ENCODE data around the gene STXBP2. TPM values are rescaled to one million over a fixed set of nuclear protein-coding genes. Genes with fewer than 3 reads are reported as not detected.

Gene STXBP2
- total RNA-seq, 1 experiment from 2014 or later = 141 TPM

DNA sequence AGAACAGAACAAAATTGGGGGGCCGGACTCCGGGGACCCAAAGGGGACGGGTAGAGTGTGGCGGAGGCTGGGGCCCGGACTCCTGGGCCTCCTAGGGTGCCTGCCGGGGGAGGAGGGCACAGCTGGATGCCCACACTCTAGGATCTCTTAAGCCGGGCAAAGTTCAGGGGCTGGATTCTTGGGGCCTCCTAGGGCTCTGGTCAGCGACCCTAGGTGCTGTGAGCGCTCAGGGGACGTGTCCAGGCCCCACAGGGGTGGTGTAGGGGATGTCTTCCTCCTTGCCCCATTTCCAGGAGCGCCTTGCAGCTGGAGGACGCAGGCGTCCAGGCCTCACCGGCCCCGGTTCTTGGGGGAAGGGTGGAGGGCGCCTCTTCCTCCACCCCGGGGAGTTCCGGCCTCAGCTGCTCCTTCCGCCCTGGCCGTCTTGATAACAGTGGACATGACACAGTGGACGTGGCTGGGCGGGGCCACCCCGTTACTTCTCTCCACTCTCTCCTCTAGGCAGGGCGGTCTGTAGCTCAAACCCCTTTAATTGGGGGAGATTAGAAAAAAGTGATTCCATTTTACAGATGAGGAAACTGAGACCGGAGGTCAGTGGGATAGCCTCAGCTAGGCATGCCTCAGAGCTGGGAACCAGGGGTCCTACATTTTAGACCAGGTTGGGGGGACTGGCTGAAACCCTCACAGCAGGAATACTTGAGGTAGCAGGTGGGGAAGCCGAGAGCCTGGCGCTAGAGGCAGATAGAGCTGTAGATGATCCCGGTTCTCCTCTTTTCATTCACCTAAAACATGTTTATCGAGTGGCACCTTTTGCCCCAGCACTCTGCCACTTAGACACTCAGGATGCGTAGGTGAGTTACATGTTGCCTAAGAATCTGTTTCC lies 705 bp downstream of the STXBP2 start:
- no peaks in the 10 kb centered on the region for H4K20me1 ChIP-seq (ENCODE audit: insufficient read depth)
- TF ChIP-seq ZFX (IDR thresholded peaks at IDR 0.05) (peak; percentile 40; the same call in 1 of the 2 replicates), POLR2AphosphoS5 (IDR thresholded peaks at IDR 0.05; ENCODE audit: low read depth, low read length) (peak; percentile 27; the same call in 1 of the 2 replicates)
- TF ChIP-seq, protein P1, sequence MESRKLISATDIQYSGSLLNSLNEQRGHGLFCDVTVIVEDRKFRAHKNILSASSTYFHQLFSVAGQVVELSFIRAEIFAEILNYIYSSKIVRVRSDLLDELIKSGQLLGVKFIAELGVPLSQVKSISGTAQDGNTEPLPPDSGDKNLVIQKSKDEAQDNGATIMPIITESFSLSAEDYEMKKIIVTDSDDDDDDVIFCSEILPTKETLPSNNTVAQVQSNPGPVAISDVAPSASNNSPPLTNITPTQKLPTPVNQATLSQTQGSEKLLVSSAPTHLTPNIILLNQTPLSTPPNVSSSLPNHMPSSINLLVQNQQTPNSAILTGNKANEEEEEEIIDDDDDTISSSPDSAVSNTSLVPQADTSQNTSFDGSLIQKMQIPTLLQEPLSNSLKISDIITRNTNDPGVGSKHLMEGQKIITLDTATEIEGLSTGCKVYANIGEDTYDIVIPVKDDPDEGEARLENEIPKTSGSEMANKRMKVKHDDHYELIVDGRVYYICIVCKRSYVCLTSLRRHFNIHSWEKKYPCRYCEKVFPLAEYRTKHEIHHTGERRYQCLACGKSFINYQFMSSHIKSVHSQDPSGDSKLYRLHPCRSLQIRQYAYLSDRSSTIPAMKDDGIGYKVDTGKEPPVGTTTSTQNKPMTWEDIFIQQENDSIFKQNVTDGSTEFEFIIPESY (IDR thresholded peaks at IDR 0.05; ENCODE audit: extremely low read depth, insufficient replicate concordance, low read length) = no peak
- H3K27me3 ChIP-seq (ENCODE audit: insufficient read depth, low read length) = no peaks in the 10 kb centered on the region
- ChIA-PET POLR2A (interaction anchor here (1.6 kb wide), 1 partner anchor 8 kb away, joined by 6 read pairs; the partner anchor contains the start of genes PET100 and XAB2), CTCF (interaction anchor here (1.1 to 1.5 kb wide), 3 partner anchors 43 to 217 kb away, joined by 3 to 6 read pairs (median 5); partner anchors contain the start of gene TRAPPC5), RAD21 (ENCODE audit: low non-redundant PET in 1 of 2, low total read pairs in 2 of 2, uncharacterized antibody in 2 of 2, unreplicated experiment in 2 of 2) (no interaction called here)
- no peaks in the 10 kb centered on the region; a peak in 1 of 4 replicates for H3K36me3 ChIP-seq (ENCODE audit: control insufficient read depth in 1 of 2, insufficient read depth in 2 of 2, low read length in 2 of 2)
- intact Hi-C loops (cut with micrococcal nuclease) = no loop called here
- H3K79me2 ChIP-seq (ENCODE audit: insufficient read depth, low read length) = peaks cover 17% of the 10 kb centered on the region
- BruUV-seq (replicated peaks) = TSS peak; percentile 41
- no peak for DNase-seq (ENCODE audit: low read depth, low spot score)
- peak overlapping the region; percentile 84 for H3K27ac ChIP-seq (ENCODE audit: low read depth, low read length)
- H3K4me3 ChIP-seq (replicated peaks in 1 of 2; ENCODE audit: low read depth in 1 of 2, low read length in 2 of 2) = peak overlapping the region; percentile 94 to 97
- peaks cover 0 to 4% of the 10 kb centered on the region in 2 experiments; a peak in 1 of 4 replicates for H3K9me3 ChIP-seq (ENCODE audit: control insufficient read depth in 1 of 2, insufficient read depth in 1 of 2, low read depth in 1 of 2, low read length in 2 of 2)
- no peaks in the 10 kb centered on the region for H3K9me2 ChIP-seq (ENCODE audit: insufficient read depth)
- peak overlapping the region; percentile 92 for H3K9ac ChIP-seq (ENCODE audit: low read length)
- peak; percentile 53 for ATAC-seq
- H3K4me1 ChIP-seq (ENCODE audit: control insufficient read depth in 1 of 2, insufficient read depth in 2 of 2, low read length in 2 of 2) = peaks cover 8 to 14% of the 10 kb centered on the region in 2 experiments; a peak in 3 of 4 replicates
- H3K4me2 ChIP-seq (ENCODE audit: low read length) = peak overlapping the region; percentile 93
- no peak overlapping the region for H2AFZ ChIP-seq (ENCODE audit: low read depth, low read length, poor library complexity, severe bottlenecking)
